Osteocyte (in vitro differentiated cells): ENCODE data around the gene MUC22. TPM values are rescaled to one million over a fixed set of nuclear protein-coding genes. Genes with fewer than 3 reads are reported as not detected.

ENCODE experiments used
- DNase-seq: peaks from one replicate; pipeline ENCODE4 v3.0.0; 2021; ENCODE audit warnings: mixed read lengths; ENCODE audit not compliant: unreplicated experiment; ENCODE audit errors: extremely low spot score
- H3K27ac Mint-ChIP-seq: one replicate; pipeline ENCODE4 v1.8.0; 2021; ENCODE audit warnings: mild to moderate bottlenecking, mixed read lengths; ENCODE audit not compliant: unreplicated experiment
- H3K27me3 Mint-ChIP-seq: one replicate; pipeline ENCODE4 v1.8.0; 2021; ENCODE audit warnings: mixed read lengths; ENCODE audit not compliant: unreplicated experiment
- H3K36me3 Mint-ChIP-seq: one replicate; pipeline ENCODE4 v1.8.0; 2021; ENCODE audit warnings: mixed read lengths; ENCODE audit not compliant: unreplicated experiment
- H3K4me1 Mint-ChIP-seq: one replicate; pipeline ENCODE4 v1.8.0; 2021; ENCODE audit warnings: mixed read lengths; ENCODE audit not compliant: unreplicated experiment
- H3K4me3 Mint-ChIP-seq: one replicate; pipeline ENCODE4 v1.8.0; 2021; ENCODE audit warnings: mild to moderate bottlenecking, moderate library complexity, mixed read lengths; ENCODE audit not compliant: unreplicated experiment
- H3K9me3 Mint-ChIP-seq: one replicate; pipeline ENCODE4 v1.8.0; 2021; ENCODE audit warnings: mixed read lengths; ENCODE audit not compliant: unreplicated experiment
- CTCF ChIP-seq: fragments of 200-600 bp; sonication (generic); IDR thresholded peaks from 2 replicates; pipeline ENCODE4 v1.5.0; 2021; ENCODE audit warnings: antibody characterized with exemption, mild to moderate bottlenecking, moderate library complexity
- long read RNA-seq: library from polyadenylated mRNA; unstranded; transcript quantifications from one replicate; pipeline ENCODE4 v2.0.0, GENCODE V29; 2021
- total RNA-seq: library from RNA; stranded (reverse); gene quantifications from 2 replicates; pipeline ENCODE4 v1.2.1, GENCODE V29; 2021

MUC22 gene
- not detected in 2 replicates for total RNA-seq
- long read RNA-seq, result 0 reads

DNA sequence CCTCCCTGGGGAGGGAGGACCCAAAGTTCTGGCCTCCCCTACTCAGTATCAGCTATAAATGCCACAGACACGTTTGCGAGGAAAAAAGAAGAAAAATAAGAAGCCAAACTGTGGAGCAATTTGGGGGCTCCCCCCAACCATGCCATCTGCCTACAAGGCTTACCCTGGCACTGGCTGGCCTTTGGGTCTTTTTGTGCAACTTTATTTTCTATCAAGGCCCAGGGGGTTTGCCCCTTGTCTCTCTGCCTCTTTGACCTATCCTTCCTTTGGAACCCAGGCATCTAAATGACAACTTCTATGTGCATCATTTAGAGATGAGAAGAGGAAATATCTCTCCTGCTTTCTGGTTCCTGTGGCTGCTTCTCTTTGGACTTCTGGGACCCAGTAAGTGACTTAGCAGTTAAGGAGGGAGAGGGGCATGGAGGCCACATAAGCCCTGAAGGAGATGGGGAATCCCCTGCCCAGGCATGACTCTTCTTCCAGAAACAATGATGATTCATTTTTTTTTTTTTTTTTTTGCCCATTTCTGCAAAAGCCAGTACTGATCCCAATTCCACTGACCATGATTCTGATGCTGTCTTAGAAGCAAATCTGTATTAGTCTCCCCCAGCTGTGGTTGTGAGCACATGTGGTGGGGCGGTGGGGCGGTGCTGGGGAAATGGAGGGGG is at the start of gene MUC22:
MUC22 (plus strand) TSS at position 82 of the 668 bp plus-strand sequence; CDS start at position 315, 233 bp downstream.
- H3K36me3 Mint-ChIP-seq, result no peaks in the 10 kb centered on the region
- peaks cover 6% of the 10 kb centered on the region for H3K27me3 Mint-ChIP-seq
- no peak within 1 kb of the TSS for H3K4me3 Mint-ChIP-seq
- no peak for DNase-seq
- H3K4me1 Mint-ChIP-seq, result peaks cover 14% of the 10 kb centered on the region
- H3K9me3 Mint-ChIP-seq, result peaks cover 7% of the 10 kb centered on the region
- no peak for TF ChIP-seq CTCF
- no peak within 1 kb of the TSS for H3K27ac Mint-ChIP-seq

GRCh38 chr6:30960907-30961673 is 49.2 kb upstream of the MUC22 start:
- Mint-ChIP-seq H3K9me3 (no peaks in the 10 kb centered on the region), H3K4me1 (peaks cover 5% of the 10 kb centered on the region), H3K36me3 (no peaks in the 10 kb centered on the region), H3K27ac (no peak overlapping the region), H3K4me3 (no peak overlapping the region), H3K27me3 (peaks cover 60% of the 10 kb centered on the region)
- no peak for DNase-seq
- TF ChIP-seq CTCF, result no peak

DNA sequence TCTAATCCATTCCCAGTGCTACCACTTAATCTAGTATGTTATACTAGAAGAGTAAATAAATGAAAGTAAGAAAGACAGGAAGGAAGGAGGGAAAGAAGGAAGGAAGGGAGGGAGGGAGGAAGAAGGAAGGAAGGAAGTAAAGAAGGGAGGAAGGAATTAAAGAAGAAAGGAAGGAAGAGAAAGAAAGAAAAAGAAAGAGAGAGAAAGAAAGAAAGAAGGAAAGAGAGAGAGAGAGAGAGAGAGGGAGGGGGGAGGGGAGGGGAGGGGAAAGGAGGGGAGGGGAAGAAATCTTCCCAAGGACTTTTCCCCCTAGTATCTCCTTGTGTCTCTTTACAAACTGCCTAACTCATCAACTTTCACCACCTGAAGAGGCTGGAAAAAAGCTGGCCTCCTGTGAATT is 47.6 kb upstream of the MUC22 start:
- Mint-ChIP-seq H3K27me3 (peaks cover 50% of the 10 kb centered on the region), H3K4me3 (no peak overlapping the region), H3K27ac (no peak overlapping the region), H3K9me3 (no peaks in the 10 kb centered on the region), H3K4me1 (peaks cover 5% of the 10 kb centered on the region), H3K36me3 (no peaks in the 10 kb centered on the region)
- DNase-seq, result no peak
- TF ChIP-seq CTCF, result no peak

- H3K27me3 Mint-ChIP-seq, result peaks cover 42% of the 10 kb centered on the region
- no peak for DNase-seq
- no peak overlapping the region for H3K27ac Mint-ChIP-seq
- no peaks in the 10 kb centered on the region for H3K36me3 Mint-ChIP-seq
- H3K9me3 Mint-ChIP-seq, result no peaks in the 10 kb centered on the region
- peaks cover 5% of the 10 kb centered on the region for H3K4me1 Mint-ChIP-seq
- TF ChIP-seq CTCF, result no peak
- H3K4me3 Mint-ChIP-seq, result no peak overlapping the region
These were observed 46.6 kb upstream of the MUC22 start for GRCh38 chr6:30963641-30964040.

- no peak for TF ChIP-seq CTCF
- no peak for DNase-seq
- Mint-ChIP-seq H3K4me1 (peaks cover 5% of the 10 kb centered on the region), H3K27ac (no peak overlapping the region), H3K9me3 (no peaks in the 10 kb centered on the region), H3K27me3 (peaks cover 43% of the 10 kb centered on the region), H3K4me3 (no peak overlapping the region), H3K36me3 (no peaks in the 10 kb centered on the region)
These were observed 46.2 kb upstream of the MUC22 start for GRCh38 chr6:30964075-30964474.
